HepG2 (cell line): Measurements from ENCODE around the gene SLC22A23. TPM values are rescaled to one million over a fixed set of nuclear protein-coding genes. Genes with fewer than 3 reads are reported as not detected.

Source experiments
- ARID5B ChIP-seq: IDR thresholded peaks from 2 replicates; pipeline ENCODE4 v1.4.0; 2020; ENCODE audit warnings: mild to moderate bottlenecking, missing genetic modification reagents
- ELK4 ChIP-seq: sonication (generic); formaldehyde crosslinking; IDR thresholded peaks from 2 replicates; pipeline ENCODE4 v1.9.0; 2021; ENCODE audit warnings: missing genetic modification reagents, borderline replicate concordance
- GATAD1 ChIP-seq: IDR thresholded peaks from 2 replicates; pipeline ENCODE4 v1.6.1; 2016; ENCODE audit warnings: missing genetic modification reagents, missing compliant biosample characterization
- HOXD1 ChIP-seq: sonication (generic); formaldehyde crosslinking; IDR thresholded peaks from 2 replicates; pipeline ENCODE4 v1.5.0; 2020; ENCODE audit warnings: missing genetic modification reagents
- JUND ChIP-seq: sonication (generic); formaldehyde crosslinking; IDR thresholded peaks from 2 replicates; pipeline ENCODE4 v1.8.0; 2022; ENCODE audit warnings: mild to moderate bottlenecking, missing genetic modification reagents
- MEF2D ChIP-seq: sonication (generic); formaldehyde crosslinking; IDR thresholded peaks from 2 replicates; pipeline ENCODE4 v1.5.1; 2020; ENCODE audit warnings: mild to moderate bottlenecking, missing genetic modification reagents
- MIER3 ChIP-seq: IDR thresholded peaks from 2 replicates; pipeline ENCODE4 v1.6.1; 2016; ENCODE audit warnings: missing compliant biosample characterization, borderline replicate concordance
- MXD3 ChIP-seq: IDR thresholded peaks from 2 replicates; pipeline ENCODE4 v1.6.1; 2016; ENCODE audit warnings: mild to moderate bottlenecking, missing biosample characterization, missing genetic modification reagents
- PLRG1 ChIP-seq: fragments of 450-650 bp; conservative IDR thresholded peaks from 2 replicates; pipeline ENCODE4 v1.6.1; 2016
- PPARG ChIP-seq: conservative IDR thresholded peaks from 2 replicates; pipeline ENCODE4 v1.6.1; 2016; ENCODE audit warnings: missing biosample characterization, missing genetic modification reagents
- RAD51 ChIP-seq: fragments of 450-650 bp; IDR thresholded peaks from 2 replicates; pipeline ENCODE4 v1.6.1; 2016; ENCODE audit warnings: borderline replicate concordance
- REPIN1 ChIP-seq: sonication (generic); formaldehyde crosslinking; IDR thresholded peaks from 2 replicates; pipeline ENCODE4 v1.8.0; 2022; ENCODE audit warnings: missing genetic modification reagents, low read depth, mild to moderate bottlenecking, borderline replicate concordance
- SP1 ChIP-seq, 2 experiments: fragments of 450-650 bp in 1 of 2; sonication (generic) in 1 of 2; formaldehyde crosslinking in 1 of 2; IDR thresholded peaks; 2 replicates each; pipeline versions ENCODE4 v1.4.0 to v1.6.1; 2016 to 2020; ENCODE audit warnings: missing genetic modification reagents in 1 of 2
- STAT5B ChIP-seq: sonication (generic); formaldehyde crosslinking; IDR thresholded peaks from 2 replicates; pipeline ENCODE4 v1.4.0; 2020; ENCODE audit warnings: missing genetic modification reagents
- TFDP1 ChIP-seq: IDR thresholded peaks from 2 replicates; pipeline ENCODE4 v1.6.1; 2016; ENCODE audit warnings: missing compliant biosample characterization, missing genetic modification reagents, borderline replicate concordance
- ZBTB37 ChIP-seq: sonication (generic); formaldehyde crosslinking; IDR thresholded peaks from 2 replicates; pipeline ENCODE4 v1.4.0; 2020; ENCODE audit warnings: mild to moderate bottlenecking, missing genetic modification reagents
- ZNF264 ChIP-seq: sonication (generic); formaldehyde crosslinking; IDR thresholded peaks from 2 replicates; pipeline ENCODE4 v1.4.0; 2020; ENCODE audit warnings: missing genetic modification reagents
- ZNF333 ChIP-seq: sonication (generic); formaldehyde crosslinking; IDR thresholded peaks from 2 replicates; pipeline ENCODE4 v1.4.0; 2020; ENCODE audit warnings: mild to moderate bottlenecking, missing genetic modification reagents, borderline replicate concordance
- ZNF431 ChIP-seq: sonication (generic); formaldehyde crosslinking; IDR thresholded peaks from 2 replicates; pipeline ENCODE4 v1.9.0; 2022; ENCODE audit warnings: missing genetic modification reagents, low read depth, mild to moderate bottlenecking, borderline replicate concordance
- ZNF446 ChIP-seq: sonication (generic); formaldehyde crosslinking; IDR thresholded peaks from 2 replicates; pipeline ENCODE4 v1.5.0; 2020; ENCODE audit warnings: mild to moderate bottlenecking, missing genetic modification reagents
- ZNF577 ChIP-seq: sonication (generic); formaldehyde crosslinking; IDR thresholded peaks from 2 replicates; pipeline ENCODE4 v1.4.0; 2020; ENCODE audit warnings: mild to moderate bottlenecking, low read depth, missing genetic modification reagents, borderline replicate concordance
- ZNF629 ChIP-seq: sonication (generic); formaldehyde crosslinking; conservative IDR thresholded peaks from 2 replicates; pipeline ENCODE4 v1.5.0; 2020; ENCODE audit warnings: missing genetic modification reagents
- polyA plus RNA-seq, 8 experiments: library from polyadenylated mRNA; depleted of rRNA in 3 of 8; stranded (reverse) in 7 of 8; unstranded in 1 of 8; fragments of >200 nt; fragmentation: Illumina TruSeq in 4 of 8; extraction: Trizol in 4 of 8; gene quantifications; 2 replicates each; pipeline versions ENCODE4 v1.2.1 to v1.2.3, GENCODE V29; 2011 to 2016; ENCODE audit warnings: low read depth in 4 of 8, missing spikeins in 1 of 8, mixed read lengths in 1 of 8; ENCODE audit not compliant: insufficient read depth in 1 of 8
- total RNA-seq, 5 experiments: library from RNA; depleted of rRNA; stranded (reverse); fragments of >200 nt; fragmentation: Illumina TruSeq; extraction: Trizol; gene quantifications; 2 replicates each; pipeline ENCODE4 v1.2.3, GENCODE V29; 2016; ENCODE audit warnings: low read depth in 1 of 5

The SLC22A23 gene
- total and polyA plus RNA-seq, 2 of the 13 experiments (the other 11 are each of a cell fraction or from before 2014, with no cell fraction given) = 11.8 to 17.5 TPM

GRCh38 chr6:3382326-3383279 lies 74.2 kb downstream of the SLC22A23 start (continued):
- TF ChIP-seq ZNF629 (CRISPR knock-in tag) (no peak), REPIN1 (CRISPR knock-in tag) (no peak; the same call in 1 of the 2 replicates), HOXD1 (CRISPR knock-in tag) (no peak), ZNF431 (CRISPR knock-in tag) (no peak), ELK4 (CRISPR knock-in tag) (no peak), RAD51 (no peak), SP1 (IDR thresholded peaks at IDR 0.05) (0 out of 2 replicates have a peak, but pooled peaks have one; percentile 42), SP1 (CRISPR knock-in tag; IDR thresholded peaks at IDR 0.05) (no peak), MEF2D (CRISPR knock-in tag) (peak; percentile 99), ZNF446 (CRISPR knock-in tag) (no peak), GATAD1 (CRISPR knock-in tag) (0 out of 2 replicates have a peak, but pooled peaks have one; percentile 22), PLRG1 (no peak), STAT5B (CRISPR knock-in tag) (no peak), PPARG (CRISPR knock-in tag) (peak; percentile 85), MXD3 (CRISPR knock-in tag) (no peak), ZBTB37 (CRISPR knock-in tag) (no peak), MIER3 (no peak), JUND (CRISPR knock-in tag) (peak; percentile 81), ZNF577 (CRISPR knock-in tag) (no peak), ARID5B (peak; percentile 83), ZNF333 (CRISPR knock-in tag) (no peak), TFDP1 (no peak), ZNF264 (CRISPR knock-in tag) (no peak)
